Measurements from ENCODE around the gene KCNQ1. TPM values are rescaled to one million over a fixed set of nuclear protein-coding genes. Genes with fewer than 3 reads are reported as not detected.

The KCNQ1 gene
- polyA plus RNA-seq, 3 donors: 11.5 to 13.4 (median 12.7) TPM

- no peak for DNase-seq
Observed at GRCh38 chr11:2793701-2794045, 348.9 kb downstream of the KCNQ1 start.

GRCh38 chr11:2794046-2794967 lies 349.5 kb downstream of the KCNQ1 start:
- no peak for DNase-seq

GRCh38 chr11:2794968-2795322 lies 350.1 kb downstream of the KCNQ1 start:
- DNase-seq: no peak

GRCh38 chr11:2795491-2795991 lies 350.7 kb downstream of the KCNQ1 start:
- no peak for DNase-seq

GRCh38 chr11:2796091-2796490 lies 351.3 kb downstream of the KCNQ1 start:
- no peak for DNase-seq

- no peak for DNase-seq
Observed at GRCh38 chr11:2796508-2797113, 351.8 kb downstream of the KCNQ1 start.

GRCh38 chr11:2797121-2797711 lies 352.4 kb downstream of the KCNQ1 start:
- DNase-seq: no peak

GRCh38 chr11:2797741-2798361 lies 353.0 kb downstream of the KCNQ1 start:
- DNase-seq: no peak

GRCh38 chr11:2798951-2799761 lies 354.3 kb downstream of the KCNQ1 start:
- peak; percentile 82 for DNase-seq

GRCh38 chr11:2799881-2800654 lies 355.3 kb downstream of the KCNQ1 start:
- no peak for DNase-seq

GRCh38 chr11:2800655-2801531 lies 356.1 kb downstream of the KCNQ1 start:
- DNase-seq: no peak

GRCh38 chr11:2801711-2802388 lies 357.0 kb downstream of the KCNQ1 start:
- no peak for DNase-seq

- no peak for DNase-seq
Observed at GRCh38 chr11:2802389-2803185, 357.8 kb downstream of the KCNQ1 start.

GRCh38 chr11:2803186-2804091 lies 358.6 kb downstream of the KCNQ1 start:
- no peak for DNase-seq

- no peak for DNase-seq
Observed at GRCh38 chr11:2804189-2804588, 359.4 kb downstream of the KCNQ1 start.

- no peak for DNase-seq
Observed at GRCh38 chr11:2804701-2805387, 360.0 kb downstream of the KCNQ1 start.
